Activated naive CD4-positive, alpha-beta T cell treated with Interleukin-2 at 50 U/mL for 16 hours (primary cell): ENCODE measurements around the gene KRTAP4-8.
"Not testable (repeated sequence)": the region's sequence is repeated elsewhere in the genome, so short reads cannot be mapped to it uniquely, and the experiment has no call there.

Experiments
- DNase-seq: peaks from one replicate; pipeline ENCODE4 v3.0.0-alpha.2; 2020

KRTAP4-8 gene

DNA sequence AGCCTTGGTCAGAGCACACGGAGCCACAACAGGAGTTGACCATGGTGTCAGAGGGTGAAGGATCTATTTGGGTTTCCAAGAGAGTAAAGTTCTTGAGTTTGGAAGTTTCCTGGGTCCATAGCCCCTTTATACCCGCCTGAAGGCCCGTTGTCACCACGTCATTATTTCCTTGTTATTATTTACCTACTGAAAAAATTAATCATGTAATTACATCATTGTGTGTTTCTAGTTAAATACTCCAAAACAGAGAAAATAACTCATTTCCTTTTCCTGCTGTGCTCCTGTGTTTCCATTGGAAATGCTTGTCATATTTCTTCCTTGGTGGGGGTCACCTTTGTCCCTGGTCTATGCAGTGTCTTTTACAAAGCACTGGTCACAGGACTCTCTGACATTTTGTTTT, at the start of gene KRTAP4-8:
Gene KRTAP4-8 (minus strand): TSS at position 101 of the 400 bp plus-strand sequence. CDS start 58 bp downstream, at position 43.
- DNase-seq = no peak

DNA sequence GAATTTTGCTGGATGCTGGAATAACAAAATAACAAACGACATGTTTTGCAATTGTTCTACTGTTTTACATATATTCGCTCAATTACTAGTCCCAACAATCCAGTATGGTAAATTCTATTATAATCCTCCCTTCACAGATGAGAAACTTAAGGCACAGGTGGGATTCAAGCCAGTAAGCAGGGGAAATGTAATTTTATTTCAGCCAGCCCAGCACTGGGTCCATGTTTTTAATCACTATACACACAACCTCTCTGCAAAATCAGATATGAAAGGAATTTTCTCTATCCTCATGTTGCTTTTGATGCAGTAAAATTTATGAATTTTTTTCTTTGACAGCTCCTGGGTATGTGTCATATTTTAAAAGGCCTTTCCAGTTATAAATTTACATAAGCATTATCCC, 47.3 kb upstream of the KRTAP4-8 start:
- no peak for DNase-seq

DNA sequence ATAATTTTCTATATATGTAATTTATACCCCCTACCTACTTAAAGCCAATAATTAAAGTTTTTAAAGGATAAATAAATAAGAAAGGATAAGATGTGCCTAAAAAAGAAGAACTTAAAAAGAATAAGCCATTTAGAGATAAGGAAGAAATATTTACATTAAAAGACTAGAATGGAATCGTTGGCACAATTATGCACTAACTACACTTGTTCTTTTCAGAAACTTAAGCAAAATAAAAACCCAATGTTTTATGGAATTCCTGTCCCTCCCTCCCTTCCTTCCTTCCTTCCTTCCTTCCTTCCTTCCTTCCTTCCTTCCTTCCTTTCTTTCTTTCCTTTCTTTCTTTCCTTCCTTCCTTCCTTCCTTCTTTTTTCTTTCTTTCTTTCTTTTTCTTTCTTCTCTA, 46.9 kb upstream of the KRTAP4-8 start:
- no peak for DNase-seq

DNA sequence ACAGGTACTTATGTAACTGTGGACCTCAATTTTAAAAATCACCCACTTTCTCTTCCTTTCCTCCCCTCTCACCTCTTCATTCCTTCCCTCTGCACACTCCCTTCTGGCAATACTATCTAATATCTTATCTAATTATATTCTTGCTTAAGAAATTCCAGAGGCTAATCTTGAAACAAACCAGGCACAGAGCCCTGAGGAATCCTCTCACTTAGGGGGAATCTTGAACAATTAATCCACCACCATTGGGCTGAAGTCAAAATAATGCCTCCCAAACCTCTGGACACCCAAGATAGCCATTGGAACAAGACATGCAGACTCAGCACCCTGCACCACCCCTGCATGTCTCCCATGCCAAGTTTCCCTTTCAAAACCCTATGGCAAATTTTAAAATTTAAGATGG, 43.4 kb upstream of the KRTAP4-8 start:
- no peak for DNase-seq

DNA sequence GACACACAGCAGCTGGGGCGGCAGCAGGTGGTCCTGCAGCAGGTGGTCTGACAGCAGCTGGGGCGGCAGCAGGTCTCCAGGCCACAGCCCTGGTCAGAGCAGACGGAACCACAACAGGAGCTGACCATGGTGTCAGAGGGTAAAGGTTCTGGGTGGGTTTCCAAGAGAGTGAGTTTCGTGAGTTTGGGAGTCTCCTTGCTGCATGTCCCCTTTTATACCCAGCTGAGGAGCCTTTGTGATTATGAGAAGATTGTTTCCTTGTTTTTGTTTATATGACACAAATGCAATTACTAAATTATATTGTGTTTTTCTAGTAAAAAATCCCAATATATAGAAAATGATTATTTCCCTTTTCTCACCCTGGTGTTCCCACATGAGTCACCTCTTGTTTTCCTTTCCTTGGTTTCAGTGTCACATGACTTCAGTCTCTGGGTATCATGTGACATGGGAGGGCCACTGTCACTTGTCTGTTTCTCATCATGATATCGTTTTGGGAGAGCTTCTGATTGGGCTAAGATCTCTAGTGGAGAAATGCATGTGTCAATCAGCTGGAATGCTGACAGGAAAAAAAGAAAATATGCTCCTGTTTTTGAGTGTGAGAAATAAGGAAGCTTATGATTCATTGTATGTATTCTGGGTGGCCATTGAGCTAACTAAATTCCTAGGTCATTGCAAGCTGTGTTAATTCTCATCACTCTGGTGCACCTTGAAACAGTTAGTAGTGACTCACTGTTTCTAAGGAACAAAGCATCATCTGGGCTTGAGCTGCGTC, 42.6 kb upstream of the KRTAP4-8 start, which contains the start of gene KRTAP4-6:
Gene KRTAP4-6 (minus strand): TSS at position 185 of the 772 bp plus-strand sequence. CDS start 57 bp downstream, at position 128.
- DNase-seq = no peak

- DNase-seq = not testable (repeated sequence)
Measured at GRCh38 chr17:41139865-41140264, 41.9 kb upstream of the KRTAP4-8 start.

DNA sequence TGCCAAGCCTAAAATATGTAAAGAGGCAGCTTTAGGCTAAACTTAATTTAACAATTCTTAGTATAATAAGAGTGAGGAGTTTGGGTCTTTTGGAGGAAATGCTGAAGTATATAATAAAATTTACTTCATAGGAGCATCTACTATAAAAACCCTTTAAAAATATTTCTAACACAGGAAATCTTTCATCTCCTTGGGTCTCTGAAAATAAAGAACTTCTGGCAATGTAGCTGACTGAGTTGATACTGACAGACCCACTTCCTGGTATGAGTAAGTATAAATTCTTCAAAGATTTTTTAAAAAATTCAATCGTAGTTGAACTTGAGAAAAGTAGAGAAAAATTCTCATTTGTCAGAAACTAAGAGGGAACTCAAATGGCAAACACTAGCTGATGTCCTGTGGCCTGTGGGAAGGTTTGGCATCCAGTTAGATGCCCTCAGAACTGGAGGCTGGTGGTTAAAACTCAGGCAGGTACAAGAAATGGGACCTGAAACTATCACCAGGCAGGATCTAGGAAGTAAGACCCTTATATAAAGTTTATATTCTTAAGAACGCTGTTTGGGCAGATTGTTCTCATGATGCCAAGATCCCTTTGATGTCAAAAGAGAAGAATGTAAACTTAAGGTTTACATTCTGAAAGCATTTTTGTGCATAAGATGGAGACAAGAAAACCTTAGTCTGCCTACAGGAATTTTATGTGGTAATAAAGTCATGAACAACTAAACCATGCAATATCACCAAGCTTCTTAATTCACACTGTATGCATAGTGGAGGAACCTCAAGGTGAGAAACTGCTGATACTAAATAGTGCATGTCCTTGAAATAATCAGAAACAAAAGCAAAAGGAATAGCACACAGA, 36.2 kb upstream of the KRTAP4-8 start:
- DNase-seq = no peak

- DNase-seq = no peak
Measured at GRCh38 chr17:41131979-41132378, 34.0 kb upstream of the KRTAP4-8 start.

- DNase-seq = no peak
Measured at GRCh38 chr17:41127371-41127770, 29.4 kb upstream of the KRTAP4-8 start.

DNA sequence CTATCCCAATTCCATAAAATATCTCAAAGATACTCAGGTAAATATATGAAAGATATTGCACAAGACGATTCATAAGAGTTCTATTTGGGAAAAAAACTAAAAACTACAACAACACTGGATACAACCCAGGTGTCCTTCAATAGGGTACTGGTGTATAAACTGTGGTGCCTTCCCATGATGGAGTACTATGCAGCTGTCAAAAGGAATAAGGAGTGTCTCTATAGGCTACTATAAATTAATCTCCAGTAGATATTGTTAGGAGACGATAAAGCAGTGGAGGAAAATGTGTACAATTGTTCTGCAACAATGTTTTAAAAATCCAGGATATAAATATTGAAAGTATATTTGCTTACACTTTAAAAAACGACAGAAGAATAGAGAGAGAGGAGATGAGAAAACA, 28.5 kb upstream of the KRTAP4-8 start:
- no peak for DNase-seq

- no peak for DNase-seq
Measured at GRCh38 chr17:41125064-41125463, 27.1 kb upstream of the KRTAP4-8 start.

DNA sequence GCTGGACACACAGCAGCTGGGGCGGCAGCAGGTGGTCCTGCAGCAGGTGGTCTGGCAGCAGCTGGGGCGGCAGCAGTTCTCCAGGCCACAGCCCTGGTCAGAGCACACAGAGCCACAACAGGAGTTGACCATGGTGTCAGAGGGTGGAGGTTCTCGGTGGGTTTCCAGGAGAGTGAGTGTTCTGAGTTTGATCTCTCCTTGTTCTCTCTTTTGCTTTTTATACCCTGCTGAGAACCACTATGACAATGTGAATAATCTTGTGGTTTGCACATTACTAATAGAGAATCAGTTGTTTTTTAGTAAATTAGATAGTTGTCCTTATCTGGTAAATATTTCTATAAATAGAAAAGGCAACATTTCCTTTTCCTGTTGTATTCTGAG, 26.0 kb upstream of the KRTAP4-8 start, which contains the start of gene KRTAP4-12:
Gene KRTAP4-12 (minus strand): TSS at position 192 of the 381 bp plus-strand sequence. CDS start 60 bp downstream, at position 132.
- DNase-seq = not testable (repeated sequence)

- not testable (repeated sequence) for DNase-seq
Measured at GRCh38 chr17:41123292-41123990, 25.5 kb upstream of the KRTAP4-8 start.

DNA sequence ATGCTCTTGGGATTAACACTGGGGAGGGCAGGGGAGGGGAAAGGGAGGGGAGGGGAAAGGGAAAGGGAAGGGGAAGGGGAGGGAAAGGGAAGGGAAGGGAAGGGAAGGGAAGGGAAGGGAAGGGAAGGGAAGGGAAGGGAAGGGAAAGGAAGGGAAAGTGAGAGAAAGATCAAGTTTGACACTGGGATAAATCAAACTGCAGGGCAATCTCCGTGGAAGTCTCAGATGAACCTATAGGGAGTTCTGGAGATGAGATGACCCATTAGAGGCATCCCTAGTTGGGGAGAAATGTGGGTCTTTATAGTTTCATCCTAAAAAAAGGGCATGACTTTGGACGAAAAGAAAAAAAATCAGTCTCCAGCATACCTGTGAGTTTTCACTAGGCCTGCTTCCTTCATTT, 23.8 kb upstream of the KRTAP4-8 start:
- no peak for DNase-seq

DNA sequence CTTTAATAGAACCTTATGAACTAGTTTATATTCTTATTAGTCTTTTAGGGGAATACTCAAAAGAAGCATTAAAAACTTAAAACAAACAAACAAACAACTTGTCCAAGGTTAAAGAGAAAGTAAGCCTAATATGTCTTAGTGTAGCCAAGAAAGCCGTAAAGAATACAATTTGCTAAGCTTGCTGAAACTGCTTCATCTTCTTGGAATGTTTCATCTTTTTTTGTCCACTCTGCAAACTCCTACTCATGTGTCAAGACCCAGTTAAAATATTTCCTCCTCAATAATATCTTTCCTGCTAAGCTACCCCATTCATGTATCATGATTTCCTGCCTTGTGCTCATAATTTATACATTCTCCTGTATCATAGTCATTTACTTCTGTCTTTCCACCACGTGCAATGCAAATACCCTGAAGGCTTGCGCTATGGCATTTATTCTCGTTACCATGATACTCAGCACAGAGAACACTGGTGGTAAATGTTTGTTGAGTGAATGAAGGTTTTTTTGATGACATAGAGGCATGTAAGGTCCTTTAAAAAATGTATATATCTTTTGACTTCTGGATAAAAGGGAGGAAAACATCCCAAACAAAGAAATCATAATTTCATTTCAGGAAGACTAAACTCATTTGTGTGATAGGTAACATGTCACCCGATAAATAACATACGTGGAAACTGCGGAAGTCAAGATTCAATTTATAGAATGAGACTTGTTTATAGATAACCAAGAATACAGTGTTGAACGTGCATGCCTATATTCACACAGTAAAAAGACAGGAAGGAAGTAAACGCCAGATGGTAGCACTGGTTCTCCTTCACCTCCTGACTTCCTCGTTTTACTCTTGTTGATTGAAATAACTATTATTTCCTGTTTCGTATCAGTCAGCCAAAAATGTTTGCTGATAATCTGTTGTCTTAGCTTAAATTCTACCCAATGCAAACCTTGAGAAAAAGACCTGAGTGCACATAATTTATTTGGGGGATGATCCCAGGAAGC, 22.1 kb upstream of the KRTAP4-8 start:
- DNase-seq = not testable (repeated sequence)

DNA sequence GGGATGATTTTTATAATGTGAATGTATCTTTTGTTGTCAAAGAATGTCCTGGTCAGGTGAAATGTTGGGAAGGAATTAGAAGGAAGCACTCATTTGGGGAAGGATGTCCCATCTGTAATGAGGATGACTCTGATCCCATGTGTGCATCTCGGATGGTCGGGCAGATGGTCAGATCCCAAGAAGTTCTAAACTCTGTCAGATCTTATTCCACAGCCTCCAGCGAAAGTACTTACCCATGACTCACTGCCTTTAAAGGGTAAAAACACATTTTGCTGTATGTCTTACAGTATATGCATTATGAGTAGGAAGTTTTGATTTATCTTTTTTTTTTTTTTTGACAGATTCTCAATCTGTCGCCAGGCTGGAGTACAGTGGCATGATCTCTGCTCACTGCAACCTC, 20.8 kb upstream of the KRTAP4-8 start:
- DNase-seq = no peak

DNA sequence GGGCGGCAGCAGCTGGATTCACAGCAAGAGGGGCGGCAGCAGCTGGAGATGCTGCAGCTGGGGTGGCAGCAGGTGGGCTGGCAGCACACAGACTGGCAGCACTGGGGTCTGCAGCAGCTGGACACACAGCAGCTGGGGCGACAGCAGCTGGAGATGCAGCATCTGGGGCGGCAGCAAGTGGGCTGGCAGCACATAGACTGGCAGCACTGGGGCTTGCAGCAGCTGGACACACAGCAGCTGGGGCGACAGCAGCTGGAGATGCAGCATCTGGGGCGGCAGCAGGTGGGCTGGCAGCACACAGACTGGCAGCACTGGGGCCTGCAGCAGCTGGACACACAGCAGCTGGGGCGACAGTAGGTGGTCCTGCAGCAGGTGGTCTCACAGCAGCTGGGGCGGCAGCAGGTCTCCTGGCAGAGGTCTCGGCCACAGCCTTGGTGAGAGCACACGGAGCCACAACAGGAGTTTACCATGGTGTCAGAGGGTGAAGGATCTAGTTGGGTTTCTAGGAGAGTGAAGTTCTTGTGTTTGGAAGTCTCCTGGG, 20.0 kb upstream of the KRTAP4-8 start, which contains the start of gene KRTAP4-11:
Gene KRTAP4-11 (minus strand): TSS at position 528 of the 541 bp plus-strand sequence. CDS start 58 bp downstream, at position 470.
- DNase-seq = not testable (repeated sequence)

- no peak for DNase-seq
Measured at GRCh38 chr17:41116297-41116696, 18.4 kb upstream of the KRTAP4-8 start.

- DNase-seq = no peak
Measured at GRCh38 chr17:41111151-41111885, 13.4 kb upstream of the KRTAP4-8 start.

- not testable (repeated sequence) for DNase-seq
Measured at GRCh38 chr17:41108728-41109386, 10.9 kb upstream of the KRTAP4-8 start.
